Raji (cell line): Measurements from ENCODE around the gene UCN.

Source experiments
- POLR2A ChIP-seq: IDR thresholded peaks from 2 replicates; pipeline ENCODE4 v1.6.1; 2011; ENCODE audit warnings: low read depth, low read length, control low read depth; ENCODE audit not compliant: insufficient read depth

Gene UCN

GRCh38 chr2:27271631-27272340 is 36.5 kb downstream of the UCN start:
- no peak for TF ChIP-seq POLR2A

- TF ChIP-seq POLR2A = no peak
Observed at GRCh38 chr2:27270670-27271069, 37.6 kb downstream of the UCN start.

GRCh38 chr2:27270131-27270530 is 38.1 kb downstream of the UCN start:
- no peak for TF ChIP-seq POLR2A

- no peak for TF ChIP-seq POLR2A
Observed at GRCh38 chr2:27265536-27265870, 42.7 kb downstream of the UCN start.

- TF ChIP-seq POLR2A = no peak
Observed at GRCh38 chr2:27264753-27265535, 43.3 kb downstream of the UCN start.

GRCh38 chr2:27264253-27264752 is 43.9 kb downstream of the UCN start:
- no peak for TF ChIP-seq POLR2A

GRCh38 chr2:27263287-27264252 is 44.7 kb downstream of the UCN start:
- TF ChIP-seq POLR2A = no peak

- TF ChIP-seq POLR2A = no peak
Observed at GRCh38 chr2:27262379-27263286, 45.6 kb downstream of the UCN start, which contains the start of gene SLC30A3. Gene SLC30A3 (minus strand): TSS chr2:27263047. CDS start chr2:27262906, 141 bp downstream.

GRCh38 chr2:27261926-27262298 is 46.3 kb downstream of the UCN start:
- no peak for TF ChIP-seq POLR2A

- no peak for TF ChIP-seq POLR2A
Observed at GRCh38 chr2:27261241-27261925, 46.9 kb downstream of the UCN start.

- TF ChIP-seq POLR2A = no peak
Observed at GRCh38 chr2:27258051-27258450, 50.2 kb downstream of the UCN start.
